CD4-positive, CD25-positive, alpha-beta regulatory T cell (primary cell): ENCODE results near the gene IPO13. TPM values are rescaled to one million over a fixed set of nuclear protein-coding genes. Genes with fewer than 3 reads are reported as not detected.

Source experiments
- ATAC-seq, 2 donors: fragments of 150-1000 bp; cut with Tn5 transposase; one replicate each; pipeline ENCODE4 v1.10.0; 2021; ENCODE audit warnings: low read depth in 2 of 2, moderate number of reproducible peaks in 2 of 2, moderate library complexity in 1 of 2
- DNase-seq, 3 donors: peaks; one replicate each; pipeline versions ENCODE4 v3.0.0 to v3.0.0-alpha.2; 2012 to 2022; ENCODE audit warnings: mixed read lengths in 1 of 3
- H3K27ac ChIP-seq: one replicate; pipeline ENCODE4 v1.7.0; 2013; ENCODE audit warnings: mild to moderate bottlenecking, low read length; ENCODE audit not compliant: insufficient read depth, poor library complexity, severe bottlenecking
- H3K27me3 ChIP-seq: one replicate; pipeline ENCODE4 v1.7.0; 2013; ENCODE audit warnings: low read length; ENCODE audit not compliant: control insufficient read depth, insufficient read depth
- H3K36me3 ChIP-seq: one replicate; pipeline ENCODE4 v1.7.0; 2013; ENCODE audit warnings: mild to moderate bottlenecking, low read length, moderate library complexity; ENCODE audit not compliant: control insufficient read depth, insufficient read depth
- H3K4me1 ChIP-seq: 2 replicates; pipeline ENCODE4 v1.7.0; 2013; ENCODE audit warnings: mild to moderate bottlenecking, low read length; ENCODE audit not compliant: insufficient read depth, control insufficient read depth, poor library complexity, severe bottlenecking
- H3K4me3 ChIP-seq: one replicate; pipeline ENCODE4 v1.7.0; 2013; ENCODE audit warnings: low read depth, mild to moderate bottlenecking, low read length, moderate library complexity
- H3K9me3 ChIP-seq, 2 experiments: 1 replicate in 1 of 2; 2 replicates in 1 of 2; pipeline ENCODE4 v1.7.0; 2013; ENCODE audit warnings: low read length in 2 of 2, mild to moderate bottlenecking in 1 of 2, moderate library complexity in 1 of 2; ENCODE audit not compliant: control insufficient read depth in 2 of 2
- H3K27ac Mint-ChIP-seq, 3 donors: one replicate each; pipeline ENCODE4 v1.8.0; 2020 to 2022; ENCODE audit warnings: mild to moderate bottlenecking in 3 of 3, mixed read lengths in 3 of 3, moderate library complexity in 2 of 3
- H3K27me3 Mint-ChIP-seq: one replicate; pipeline ENCODE4 v1.8.0; 2022; ENCODE audit warnings: mild to moderate bottlenecking, mixed read lengths
- H3K36me3 Mint-ChIP-seq: one replicate; pipeline ENCODE4 v1.8.0; 2020; ENCODE audit warnings: mixed read lengths
- H3K4me1 Mint-ChIP-seq, 4 donors: one replicate each; pipeline ENCODE4 v1.8.0; 2020 to 2022; ENCODE audit warnings: mixed read lengths in 4 of 4, mild to moderate bottlenecking in 1 of 4
- H3K4me3 Mint-ChIP-seq, 4 donors: one replicate each; pipeline ENCODE4 v1.8.0; 2020 to 2022; ENCODE audit warnings: mild to moderate bottlenecking in 4 of 4, mixed read lengths in 4 of 4, moderate library complexity in 3 of 4
- H3K9me3 Mint-ChIP-seq, 7 donors: one replicate each; pipeline ENCODE4 v1.8.0; 2020 to 2022; ENCODE audit warnings: mixed read lengths in 7 of 7, mild to moderate bottlenecking in 3 of 7, moderate library complexity in 2 of 7
- polyA plus RNA-seq, 4 donors: library from polyadenylated mRNA; unstranded; fragments of 300-500 nt; fragmentation: Illumina TruSeq; gene quantifications; one replicate each; pipeline ENCODE4 v1.2.3, GENCODE V29; 2021
- total RNA-seq: library from RNA; stranded (reverse); gene quantifications from one replicate; pipeline ENCODE4 v1.2.3, GENCODE V29; 2022

The IPO13 gene
- total and polyA plus RNA-seq, 5 donors from 2014 or later, result 9.4 to 12.6 (median 10.7) TPM

GRCh38 chr1:43978551-43979260, 32.0 kb downstream of the IPO13 start, which contains the start of gene B4GALT2:
Gene B4GALT2 (plus strand): TSS chr1:43979210. CDS start chr1:43981161, 1,951 bp downstream.
- Mint-ChIP-seq H3K27ac (peak within 1 kb of the TSS; percentile 67 to 77 (median 76)), H3K27me3 (no peaks in the 10 kb centered on the region), H3K9me3 (peaks cover 0 to 1% (median 0%) of the 10 kb centered on the region in 7 donors), H3K36me3 (peaks cover 18% of the 10 kb centered on the region), H3K4me3 (peak within 1 kb of the TSS; percentile 90 to 93 (median 90)), H3K4me1 (peaks cover 7 to 62% (median 31%) of the 10 kb centered on the region in 4 donors)
- no peak within 1 kb of the TSS for H3K27ac ChIP-seq
- DNase-seq, result peak in 1 of 3 donors; percentile 20
- no peaks in the 10 kb centered on the region for H3K9me3 ChIP-seq
- H3K27me3 ChIP-seq, result no peaks in the 10 kb centered on the region
- peaks cover 42% of the 10 kb centered on the region for H3K4me1 ChIP-seq
- no peak for ATAC-seq
- peaks cover 20% of the 10 kb centered on the region for H3K36me3 ChIP-seq
- H3K4me3 ChIP-seq, result peak within 1 kb of the TSS; percentile 37

- no peaks in the 10 kb centered on the region for H3K9me3 ChIP-seq
- Mint-ChIP-seq H3K4me3 (no peak overlapping the region), H3K4me1 (peaks cover 7 to 57% (median 28%) of the 10 kb centered on the region in 4 donors), H3K27me3 (no peaks in the 10 kb centered on the region), H3K27ac (no peak overlapping the region), H3K9me3 (peaks cover 0 to 1% (median 0%) of the 10 kb centered on the region in 7 donors), H3K36me3 (peaks cover 18% of the 10 kb centered on the region)
- ATAC-seq, result no peak
- H3K4me3 ChIP-seq, result no peak overlapping the region
- H3K36me3 ChIP-seq, result peaks cover 20% of the 10 kb centered on the region
- H3K27ac ChIP-seq, result no peak overlapping the region
- H3K4me1 ChIP-seq, result peaks cover 37% of the 10 kb centered on the region
- no peaks in the 10 kb centered on the region for H3K27me3 ChIP-seq
- no peak for DNase-seq
Observed at GRCh38 chr1:43979261-43979527, 32.4 kb downstream of the IPO13 start.

GRCh38 chr1:43979528-43980254, 32.9 kb downstream of the IPO13 start:
- Histone ChIP-seq H3K4me1 (peaks cover 34% of the 10 kb centered on the region), H3K27ac (no peak overlapping the region), H3K27me3 (no peaks in the 10 kb centered on the region), H3K4me3 (peak overlapping the region; percentile 37), H3K36me3 (peaks cover 20% of the 10 kb centered on the region), H3K9me3 (no peaks in the 10 kb centered on the region)
- Mint-ChIP-seq H3K27ac (no peak overlapping the region), H3K4me3 (peak overlapping the region; percentile 79 to 90 (median 87)), H3K36me3 (peaks cover 18% of the 10 kb centered on the region), H3K9me3 (peaks cover 0 to 1% (median 0%) of the 10 kb centered on the region in 7 donors), H3K27me3 (no peaks in the 10 kb centered on the region), H3K4me1 (peaks cover 7 to 55% (median 25%) of the 10 kb centered on the region in 4 donors)
- DNase-seq (peak in 1 of 3 donors; percentile 33), ATAC-seq (no peak)

- peaks cover 0 to 1% (median 0%) of the 10 kb centered on the region in 7 donors for H3K9me3 Mint-ChIP-seq
- no peaks in the 10 kb centered on the region for H3K27me3 Mint-ChIP-seq
- H3K4me3 ChIP-seq, result no peak overlapping the region
- no peak overlapping the region for H3K27ac Mint-ChIP-seq
- H3K4me1 Mint-ChIP-seq, result peaks cover 7 to 54% (median 25%) of the 10 kb centered on the region in 4 donors
- H3K9me3 ChIP-seq, result no peaks in the 10 kb centered on the region
- peak overlapping the region; percentile 79 to 90 (median 87) for H3K4me3 Mint-ChIP-seq
- H3K27me3 ChIP-seq, result no peaks in the 10 kb centered on the region
- peaks cover 18% of the 10 kb centered on the region for H3K36me3 Mint-ChIP-seq
- ATAC-seq (no peak), DNase-seq (no peak)
- peaks cover 30% of the 10 kb centered on the region for H3K4me1 ChIP-seq
- no peak overlapping the region for H3K27ac ChIP-seq
- H3K36me3 ChIP-seq, result peaks cover 20% of the 10 kb centered on the region
Observed at GRCh38 chr1:43980255-43981134, 33.7 kb downstream of the IPO13 start.

GRCh38 chr1:43981135-43981491, 34.4 kb downstream of the IPO13 start:
- ATAC-seq (no peak), DNase-seq (no peak)
- Mint-ChIP-seq H3K27me3 (no peaks in the 10 kb centered on the region), H3K4me3 (peak overlapping the region in 3 of 4 donors; percentile 18 to 79 (median 48)), H3K27ac (no peak overlapping the region), H3K4me1 (peaks cover 7 to 48% (median 23%) of the 10 kb centered on the region in 4 donors), H3K9me3 (peaks cover 0 to 1% (median 0%) of the 10 kb centered on the region in 7 donors), H3K36me3 (peaks cover 18% of the 10 kb centered on the region)
- H3K4me3 ChIP-seq, result no peak overlapping the region
- H3K27me3 ChIP-seq, result no peaks in the 10 kb centered on the region
- H3K36me3 ChIP-seq, result peaks cover 20% of the 10 kb centered on the region
- H3K4me1 ChIP-seq, result peaks cover 24% of the 10 kb centered on the region
- no peak overlapping the region for H3K27ac ChIP-seq
- no peaks in the 10 kb centered on the region for H3K9me3 ChIP-seq

- ATAC-seq (no peak), DNase-seq (no peak)
- Mint-ChIP-seq H3K27ac (no peak overlapping the region), H3K27me3 (no peaks in the 10 kb centered on the region), H3K36me3 (peaks cover 18% of the 10 kb centered on the region), H3K9me3 (peaks cover 0 to 1% (median 0%) of the 10 kb centered on the region in 7 donors), H3K4me1 (peaks cover 7 to 43% (median 20%) of the 10 kb centered on the region in 4 donors), H3K4me3 (peak overlapping the region in 2 of 4 donors; percentile 13 to 79)
- Histone ChIP-seq H3K27me3 (no peaks in the 10 kb centered on the region), H3K27ac (no peak overlapping the region), H3K4me1 (peaks cover 19% of the 10 kb centered on the region), H3K9me3 (no peaks in the 10 kb centered on the region), H3K4me3 (no peak overlapping the region), H3K36me3 (peaks cover 16% of the 10 kb centered on the region)
Observed at GRCh38 chr1:43981636-43982035, 34.9 kb downstream of the IPO13 start.

- H3K4me3 Mint-ChIP-seq, result peak overlapping the region in 2 of 4 donors; percentile 65 to 66
- H3K27ac Mint-ChIP-seq, result no peak overlapping the region
- ATAC-seq (no peak), DNase-seq (no peak)
- no peak overlapping the region for H3K27ac ChIP-seq
- H3K4me1 ChIP-seq, result peaks cover 13% of the 10 kb centered on the region
- peaks cover 3 to 37% (median 14%) of the 10 kb centered on the region in 4 donors for H3K4me1 Mint-ChIP-seq
- no peaks in the 10 kb centered on the region for H3K9me3 ChIP-seq
- no peaks in the 10 kb centered on the region for H3K27me3 Mint-ChIP-seq
- H3K4me3 ChIP-seq, result no peak overlapping the region
- peaks cover 12% of the 10 kb centered on the region for H3K36me3 Mint-ChIP-seq
- H3K9me3 Mint-ChIP-seq, result peaks cover 0 to 1% (median 0%) of the 10 kb centered on the region in 7 donors
- H3K36me3 ChIP-seq, result peaks cover 10% of the 10 kb centered on the region
- no peaks in the 10 kb centered on the region for H3K27me3 ChIP-seq
Observed at GRCh38 chr1:43982241-43982640, 35.5 kb downstream of the IPO13 start.
